Measurements from ENCODE around the gene ASXL1. TPM values are rescaled to one million over a fixed set of nuclear protein-coding genes. Genes with fewer than 3 reads are reported as not detected.

ASXL1 gene
- total RNA-seq, 1 donor from 2014 or later: 97.5 TPM

DNA sequence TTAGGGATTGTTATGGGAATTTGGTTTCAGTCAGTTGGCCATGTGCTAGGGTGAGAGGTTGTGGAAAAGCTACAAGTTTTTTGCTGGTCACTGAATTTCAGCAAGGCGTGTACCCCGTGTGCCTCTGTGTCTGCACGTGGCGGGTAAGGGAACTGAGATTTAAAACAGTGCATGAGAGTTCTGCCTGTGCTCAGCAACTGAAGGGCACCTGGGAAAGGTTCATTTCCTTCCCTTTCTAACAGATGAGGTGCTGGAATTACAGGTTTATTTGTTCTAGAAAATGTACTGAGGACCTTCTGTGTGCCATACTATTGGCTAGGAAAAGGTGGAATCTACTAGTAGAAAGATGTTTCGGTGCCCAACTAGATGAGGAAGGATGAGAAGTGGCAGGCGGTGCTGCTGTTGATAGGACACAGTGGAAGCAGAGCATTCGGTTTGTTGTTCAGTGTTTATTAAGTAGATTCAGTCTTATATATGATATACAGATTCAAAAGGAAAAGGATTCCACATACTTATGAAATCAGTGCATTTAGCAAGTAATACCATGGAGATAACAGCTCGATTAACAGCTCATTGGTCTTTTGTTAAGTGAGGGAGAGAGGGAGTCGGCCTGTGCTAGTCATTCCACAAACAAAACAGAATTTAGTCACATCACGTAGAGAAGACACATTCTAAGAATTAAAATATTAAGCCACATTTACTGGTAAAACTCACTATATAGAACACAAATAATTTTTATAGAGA is 84.7 kb downstream of the ASXL1 start:
- no peak overlapping the region for H3K4me3 ChIP-seq
- no peak for DNase-seq (ENCODE audit: extremely low spot score in 2 of 2)
- TF ChIP-seq POLR2AphosphoS5 (IDR thresholded peaks at IDR 0.05; ENCODE audit: insufficient read depth in 1 of 2, low read depth in 1 of 2) (no peak), POLR2A (IDR thresholded peaks at IDR 0.05) (no peak)
- TF ChIP-seq, protein P1, sequence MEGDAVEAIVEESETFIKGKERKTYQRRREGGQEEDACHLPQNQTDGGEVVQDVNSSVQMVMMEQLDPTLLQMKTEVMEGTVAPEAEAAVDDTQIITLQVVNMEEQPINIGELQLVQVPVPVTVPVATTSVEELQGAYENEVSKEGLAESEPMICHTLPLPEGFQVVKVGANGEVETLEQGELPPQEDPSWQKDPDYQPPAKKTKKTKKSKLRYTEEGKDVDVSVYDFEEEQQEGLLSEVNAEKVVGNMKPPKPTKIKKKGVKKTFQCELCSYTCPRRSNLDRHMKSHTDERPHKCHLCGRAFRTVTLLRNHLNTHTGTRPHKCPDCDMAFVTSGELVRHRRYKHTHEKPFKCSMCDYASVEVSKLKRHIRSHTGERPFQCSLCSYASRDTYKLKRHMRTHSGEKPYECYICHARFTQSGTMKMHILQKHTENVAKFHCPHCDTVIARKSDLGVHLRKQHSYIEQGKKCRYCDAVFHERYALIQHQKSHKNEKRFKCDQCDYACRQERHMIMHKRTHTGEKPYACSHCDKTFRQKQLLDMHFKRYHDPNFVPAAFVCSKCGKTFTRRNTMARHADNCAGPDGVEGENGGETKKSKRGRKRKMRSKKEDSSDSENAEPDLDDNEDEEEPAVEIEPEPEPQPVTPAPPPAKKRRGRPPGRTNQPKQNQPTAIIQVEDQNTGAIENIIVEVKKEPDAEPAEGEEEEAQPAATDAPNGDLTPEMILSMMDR (IDR thresholded peaks at IDR 0.05): no peak
- intact Hi-C loops (cut with DNase I): no loop called here
- H3K27ac ChIP-seq: no peak overlapping the region
- H3K36me3 ChIP-seq: peaks cover 0 to 17% of the 10 kb centered on the region in 2 donors
- peaks cover 15% of the 10 kb centered on the region for H3K4me1 ChIP-seq
- H3K9me3 ChIP-seq: no peaks in the 10 kb centered on the region
- H3K27me3 ChIP-seq: no peaks in the 10 kb centered on the region

DNA sequence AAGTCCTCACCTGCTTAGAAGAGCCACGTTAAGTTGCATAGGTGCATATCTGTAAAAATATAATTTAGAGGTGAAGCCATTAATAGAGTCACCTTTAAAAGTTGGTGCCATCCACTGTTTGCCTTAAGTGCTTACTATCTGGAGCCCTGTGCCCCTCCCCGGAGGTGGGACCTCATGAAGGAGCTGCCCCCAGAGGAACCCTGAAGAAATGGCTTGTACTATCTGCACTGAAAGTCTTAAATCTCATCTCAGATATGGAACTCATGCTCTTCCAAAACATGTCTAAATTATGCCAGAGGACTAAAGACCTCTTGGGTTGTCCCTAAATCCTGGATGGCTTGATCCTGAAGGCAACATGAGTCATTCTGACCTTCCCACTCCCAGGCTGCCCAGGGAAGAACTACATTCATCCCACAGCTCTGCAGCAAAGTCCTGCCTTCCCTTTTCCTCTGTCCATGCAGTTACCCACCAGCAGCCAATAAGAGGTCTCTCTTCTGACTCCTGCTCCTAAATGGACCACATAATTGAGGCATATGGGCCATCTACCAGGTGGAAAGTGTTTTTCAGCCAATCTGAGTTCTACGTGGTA is 85.3 kb downstream of the ASXL1 start:
- peaks cover 0 to 13% of the 10 kb centered on the region in 2 donors for H3K36me3 ChIP-seq
- intact Hi-C loops (cut with DNase I): no loop called here

DNA sequence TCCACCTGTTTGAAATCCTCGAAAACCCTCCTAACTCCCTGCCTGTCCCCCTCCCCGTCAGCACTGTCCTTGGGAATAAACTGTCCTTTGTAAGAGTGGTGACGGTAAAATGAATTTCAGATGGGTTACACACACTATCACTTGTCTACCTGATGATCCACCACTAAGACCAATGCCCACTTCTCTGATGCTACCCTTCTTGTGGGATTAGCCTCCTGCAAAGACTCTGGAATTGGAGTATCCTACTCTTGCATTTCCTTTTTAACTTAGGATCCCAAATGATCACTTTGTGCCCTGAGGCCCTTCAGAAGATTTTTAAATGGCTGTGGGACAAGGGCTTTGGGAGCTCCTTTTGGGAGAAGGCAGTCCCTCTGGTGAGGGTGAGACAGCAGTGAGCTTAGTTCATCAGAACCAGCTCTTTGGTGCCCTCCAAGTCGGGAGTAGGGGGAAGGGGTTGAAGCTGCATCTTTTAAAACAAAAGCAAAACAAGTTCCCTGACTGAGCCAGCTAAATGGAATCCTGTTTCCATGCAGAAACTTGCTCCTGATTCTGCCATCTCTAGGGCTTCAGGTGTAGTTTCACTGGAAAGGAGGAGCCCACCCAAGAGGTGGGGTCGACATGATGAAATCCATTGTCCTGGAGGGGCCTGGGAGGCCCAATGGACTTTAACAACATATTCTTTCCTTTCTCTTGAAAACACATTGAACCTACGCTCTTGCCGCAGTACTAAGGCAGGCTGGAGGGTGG is 86.5 kb downstream of the ASXL1 start:
- DNase-seq (ENCODE audit: extremely low spot score in 2 of 2): no peak
- H3K36me3 ChIP-seq: peaks cover 0 to 1% of the 10 kb centered on the region in 2 donors
- no peak overlapping the region for H3K27ac ChIP-seq

More for the DNA sequence above, 85.3 kb downstream of the ASXL1 start:
- TF ChIP-seq, protein P1 (IDR thresholded peaks at IDR 0.05): no peak
- TF ChIP-seq POLR2AphosphoS5 (IDR thresholded peaks at IDR 0.05; ENCODE audit: insufficient read depth in 1 of 2, low read depth in 1 of 2): no peak
- TF ChIP-seq POLR2A (IDR thresholded peaks at IDR 0.05): no peak
- H3K27me3 ChIP-seq: no peaks in the 10 kb centered on the region
- no peak overlapping the region for H3K4me3 ChIP-seq
- DNase-seq (ENCODE audit: extremely low spot score in 2 of 2): no peak
- no peak overlapping the region for H3K27ac ChIP-seq
- no peaks in the 10 kb centered on the region for H3K9me3 ChIP-seq
- H3K4me1 ChIP-seq: peaks cover 20% of the 10 kb centered on the region

DNA sequence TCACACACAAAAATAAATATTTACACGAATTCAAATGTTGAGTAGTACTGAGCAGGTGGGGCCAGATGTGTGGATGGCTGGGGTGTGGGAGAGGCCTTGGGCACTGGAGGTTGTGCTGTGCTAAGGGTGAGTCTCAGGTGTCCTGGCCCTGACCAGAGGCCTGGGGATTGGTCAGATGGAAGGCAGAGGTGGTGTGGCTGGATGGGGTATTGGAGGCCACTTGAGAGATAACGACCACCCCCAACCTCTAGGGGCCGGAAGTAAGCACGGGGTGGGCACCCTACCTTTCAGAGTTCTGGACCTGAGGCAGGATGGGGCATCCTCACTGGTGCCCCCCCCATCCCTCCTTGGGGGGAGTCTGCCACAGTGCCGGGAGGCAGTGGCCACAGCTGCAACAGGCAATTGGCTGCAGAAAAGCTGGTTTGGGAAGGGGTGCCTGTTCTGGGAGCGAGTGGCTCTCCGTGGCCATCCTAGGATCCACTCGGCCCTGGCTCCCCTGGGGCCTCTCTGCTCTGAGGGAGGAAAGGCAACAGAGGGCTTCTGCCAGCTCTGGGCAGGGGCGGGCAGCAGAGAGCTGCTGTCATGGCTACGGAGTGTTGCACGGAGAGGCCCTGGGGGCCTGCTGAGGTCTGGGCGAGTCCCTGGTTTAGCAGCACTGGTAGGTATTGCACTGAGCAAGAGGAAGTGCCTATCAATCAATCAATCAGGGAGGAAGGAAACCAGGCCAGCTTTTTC is 87.6 kb downstream of the ASXL1 start:
- no peak overlapping the region for H3K27ac ChIP-seq
- H3K4me1 ChIP-seq: peaks cover 28% of the 10 kb centered on the region
- DNase-seq (ENCODE audit: extremely low spot score in 2 of 2): no peak
- TF ChIP-seq POLR2A (IDR thresholded peaks at IDR 0.05) (no peak), POLR2AphosphoS5 (IDR thresholded peaks at IDR 0.05; ENCODE audit: insufficient read depth in 1 of 2, low read depth in 1 of 2) (no peak)
- TF ChIP-seq, protein P1 (IDR thresholded peaks at IDR 0.05): no peak
- H3K27me3 ChIP-seq: no peaks in the 10 kb centered on the region
- H3K9me3 ChIP-seq: no peaks in the 10 kb centered on the region
- intact Hi-C loops (cut with DNase I): no loop called here
- H3K36me3 ChIP-seq: no peaks in the 10 kb centered on the region
- no peak overlapping the region for H3K4me3 ChIP-seq

More for the DNA sequence above, 86.5 kb downstream of the ASXL1 start:
- TF ChIP-seq POLR2A (IDR thresholded peaks at IDR 0.05): no peak
- TF ChIP-seq POLR2AphosphoS5 (IDR thresholded peaks at IDR 0.05; ENCODE audit: insufficient read depth in 1 of 2, low read depth in 1 of 2): no peak
- TF ChIP-seq, protein P1 (IDR thresholded peaks at IDR 0.05): no peak
- H3K4me1 ChIP-seq: peaks cover 28% of the 10 kb centered on the region
- H3K9me3 ChIP-seq: no peaks in the 10 kb centered on the region
- intact Hi-C loops (cut with DNase I): no loop called here
- no peaks in the 10 kb centered on the region for H3K27me3 ChIP-seq
- no peak overlapping the region for H3K4me3 ChIP-seq
